ENCODE results near the gene ANO1.

DNA sequence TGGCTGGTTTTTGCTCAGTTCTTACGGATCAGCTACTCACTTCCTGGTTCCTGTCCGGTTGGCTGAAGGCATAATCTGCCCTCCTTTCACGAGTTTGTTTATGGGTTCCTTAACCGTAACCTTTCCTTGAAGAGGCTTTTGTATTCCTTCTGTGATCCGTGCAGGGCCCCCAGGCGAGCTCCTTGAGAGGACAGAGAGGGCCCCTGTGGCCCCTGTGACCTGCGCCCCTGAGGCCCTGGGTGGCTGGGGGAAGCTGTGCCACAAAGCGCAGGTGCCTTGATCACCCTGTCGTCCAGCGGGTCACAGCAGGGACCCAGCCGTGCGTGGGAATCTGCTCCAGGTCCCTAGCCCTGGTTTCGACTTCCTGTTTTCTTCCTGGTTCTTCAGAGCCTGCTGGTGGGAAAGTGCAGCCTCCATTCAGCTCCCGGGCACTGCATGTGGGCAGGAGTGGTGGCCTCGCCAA lies 97.2 kb downstream of the ANO1 start:
- TF ChIP-seq, protein P1, sequence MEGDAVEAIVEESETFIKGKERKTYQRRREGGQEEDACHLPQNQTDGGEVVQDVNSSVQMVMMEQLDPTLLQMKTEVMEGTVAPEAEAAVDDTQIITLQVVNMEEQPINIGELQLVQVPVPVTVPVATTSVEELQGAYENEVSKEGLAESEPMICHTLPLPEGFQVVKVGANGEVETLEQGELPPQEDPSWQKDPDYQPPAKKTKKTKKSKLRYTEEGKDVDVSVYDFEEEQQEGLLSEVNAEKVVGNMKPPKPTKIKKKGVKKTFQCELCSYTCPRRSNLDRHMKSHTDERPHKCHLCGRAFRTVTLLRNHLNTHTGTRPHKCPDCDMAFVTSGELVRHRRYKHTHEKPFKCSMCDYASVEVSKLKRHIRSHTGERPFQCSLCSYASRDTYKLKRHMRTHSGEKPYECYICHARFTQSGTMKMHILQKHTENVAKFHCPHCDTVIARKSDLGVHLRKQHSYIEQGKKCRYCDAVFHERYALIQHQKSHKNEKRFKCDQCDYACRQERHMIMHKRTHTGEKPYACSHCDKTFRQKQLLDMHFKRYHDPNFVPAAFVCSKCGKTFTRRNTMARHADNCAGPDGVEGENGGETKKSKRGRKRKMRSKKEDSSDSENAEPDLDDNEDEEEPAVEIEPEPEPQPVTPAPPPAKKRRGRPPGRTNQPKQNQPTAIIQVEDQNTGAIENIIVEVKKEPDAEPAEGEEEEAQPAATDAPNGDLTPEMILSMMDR (conservative IDR thresholded peaks at IDR 0.05), result no peak
- no peak for TF ChIP-seq ZFX (IDR thresholded peaks at IDR 0.05)
